ENCODE results near the gene OGFOD2.

DNA sequence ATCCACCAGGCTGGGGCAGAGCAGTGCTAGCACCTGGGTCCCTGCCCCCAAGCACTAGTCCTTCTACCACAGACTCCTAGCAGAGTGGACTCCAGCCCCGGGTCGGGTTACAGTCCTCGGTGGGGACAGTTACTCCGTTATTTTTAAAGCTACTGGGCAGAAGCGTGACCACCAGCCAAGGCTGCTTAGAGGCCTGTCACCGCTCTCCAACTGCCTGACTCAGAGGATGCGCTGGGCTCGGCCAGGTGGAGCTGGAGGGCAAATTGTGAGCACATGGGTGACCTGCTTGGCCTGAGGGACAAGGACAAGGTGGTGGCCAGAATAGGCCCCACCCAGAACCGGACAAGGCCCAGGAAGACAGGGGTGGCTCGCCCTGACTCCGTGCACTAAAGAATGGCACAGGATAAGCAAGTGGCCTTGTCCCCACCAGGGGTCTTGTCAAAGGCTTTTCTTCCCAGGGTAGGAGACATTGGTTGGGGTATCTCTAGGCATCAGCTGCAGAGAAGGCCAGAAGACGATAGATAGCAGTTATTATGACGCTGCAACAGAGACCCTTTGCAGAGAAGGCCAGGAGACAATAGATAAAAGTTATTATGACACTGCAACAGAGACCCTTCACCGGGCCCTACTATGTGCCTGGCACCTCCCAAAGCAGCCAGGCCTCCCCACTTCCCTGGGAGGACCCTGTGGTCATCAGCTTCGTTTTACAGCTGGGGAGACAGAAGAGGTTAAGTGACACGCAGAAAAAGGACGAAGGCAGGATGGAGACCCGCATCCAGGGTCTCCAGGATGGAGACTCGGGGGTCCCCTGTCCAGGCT lies 10.4 kb upstream of the OGFOD2 start:
- TF ChIP-seq, protein P1, sequence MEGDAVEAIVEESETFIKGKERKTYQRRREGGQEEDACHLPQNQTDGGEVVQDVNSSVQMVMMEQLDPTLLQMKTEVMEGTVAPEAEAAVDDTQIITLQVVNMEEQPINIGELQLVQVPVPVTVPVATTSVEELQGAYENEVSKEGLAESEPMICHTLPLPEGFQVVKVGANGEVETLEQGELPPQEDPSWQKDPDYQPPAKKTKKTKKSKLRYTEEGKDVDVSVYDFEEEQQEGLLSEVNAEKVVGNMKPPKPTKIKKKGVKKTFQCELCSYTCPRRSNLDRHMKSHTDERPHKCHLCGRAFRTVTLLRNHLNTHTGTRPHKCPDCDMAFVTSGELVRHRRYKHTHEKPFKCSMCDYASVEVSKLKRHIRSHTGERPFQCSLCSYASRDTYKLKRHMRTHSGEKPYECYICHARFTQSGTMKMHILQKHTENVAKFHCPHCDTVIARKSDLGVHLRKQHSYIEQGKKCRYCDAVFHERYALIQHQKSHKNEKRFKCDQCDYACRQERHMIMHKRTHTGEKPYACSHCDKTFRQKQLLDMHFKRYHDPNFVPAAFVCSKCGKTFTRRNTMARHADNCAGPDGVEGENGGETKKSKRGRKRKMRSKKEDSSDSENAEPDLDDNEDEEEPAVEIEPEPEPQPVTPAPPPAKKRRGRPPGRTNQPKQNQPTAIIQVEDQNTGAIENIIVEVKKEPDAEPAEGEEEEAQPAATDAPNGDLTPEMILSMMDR (IDR thresholded peaks at IDR 0.05; ENCODE audit: low read length): no peak
- no peak for TF ChIP-seq EZH2 (IDR thresholded peaks at IDR 0.05; ENCODE audit: borderline replicate concordance, low read length)
